ENCODE measurements around the gene RPP30.

Gene RPP30

DNA sequence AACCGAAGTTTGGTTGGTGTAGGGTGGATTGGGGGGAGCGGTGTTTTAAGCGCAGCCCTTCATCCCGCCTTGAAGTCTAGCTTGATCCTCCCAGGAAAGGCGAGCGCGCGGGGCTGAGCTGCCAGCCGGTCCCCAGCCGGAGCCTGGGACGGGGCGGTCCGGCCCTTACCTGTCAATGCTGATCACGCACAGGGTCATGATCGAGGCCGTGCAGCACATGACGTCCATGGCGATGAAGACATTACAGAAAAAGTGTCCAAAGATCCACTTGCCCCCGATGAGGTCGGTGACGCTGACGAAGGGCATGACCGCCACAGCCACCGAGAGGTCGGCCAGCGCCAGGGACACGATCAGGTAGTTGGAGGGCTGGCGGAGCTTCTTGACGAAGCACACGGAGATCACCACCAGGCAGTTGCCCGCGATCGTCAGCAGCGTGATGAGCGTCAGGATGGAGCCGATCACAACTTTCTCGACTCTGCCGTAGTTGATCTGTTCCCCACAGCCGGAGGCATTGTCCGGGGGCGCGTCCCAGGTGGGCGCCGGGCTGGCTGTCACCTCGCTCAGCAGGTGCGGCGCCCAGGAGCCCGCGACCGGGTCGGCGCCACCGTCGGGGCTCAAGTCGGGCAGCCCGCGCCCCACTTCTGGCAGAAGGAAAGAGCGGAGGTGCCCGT lies 14.7 kb upstream of the RPP30 start:
- peak overlapping the region; percentile 95 for H3K4me2 ChIP-seq (ENCODE audit: low read length, poor library complexity, severe bottlenecking)
- peak overlapping the region; percentile 37 for H3K9ac ChIP-seq (ENCODE audit: low read length)
- H3K4ac ChIP-seq (ENCODE audit: low read depth in 1 of 2, low read length in 2 of 2), result no peak overlapping the region
- H2AFZ ChIP-seq (ENCODE audit: low read depth, low read length), result peak overlapping the region; percentile 56
- no peaks in the 10 kb centered on the region for H3K36me3 ChIP-seq (ENCODE audit: control insufficient read depth in 1 of 2, insufficient read depth in 2 of 2, low read depth in 1 of 2, low read length in 2 of 2)
- no peak overlapping the region for H3K14ac ChIP-seq (ENCODE audit: low read length in 2 of 2)
- H3K27me3 ChIP-seq (ENCODE audit: control insufficient read depth in 1 of 2, insufficient read depth in 1 of 2, low read length in 2 of 2), result peaks cover 7 to 34% of the 10 kb centered on the region in 2 experiments
- H3K18ac ChIP-seq (ENCODE audit: low read depth in 1 of 2, low read length in 2 of 2), result no peak overlapping the region
- peak overlapping the region in 1 of 2 experiments; percentile 3 for H2BK12ac ChIP-seq (ENCODE audit: low read length in 2 of 2)
- H3K23ac ChIP-seq (ENCODE audit: low read length in 2 of 2), result peak overlapping the region in 1 of 2 experiments; percentile 73
- no peak overlapping the region for H2BK15ac ChIP-seq (ENCODE audit: low read depth, poor library complexity, severe bottlenecking)
- H2BK5ac ChIP-seq (ENCODE audit: low read depth, low read length, poor library complexity, severe bottlenecking), result no peak overlapping the region
- no peak overlapping the region for H4K8ac ChIP-seq (ENCODE audit: low read length)
- no peak overlapping the region for H2BK120ac ChIP-seq (ENCODE audit: low read depth, low read length)
- DNase-seq, result peak; percentile 16
- H3K4me1 ChIP-seq (ENCODE audit: control insufficient read depth, insufficient read depth, low read depth, low read length), result peaks cover 7% of the 10 kb centered on the region
- H3K27ac ChIP-seq (ENCODE audit: low read length, poor library complexity, severe bottlenecking), result no peak overlapping the region
- peak overlapping the region; percentile 71 to 82 for H3K4me3 ChIP-seq (ENCODE audit: insufficient read depth in 1 of 2, low read depth in 1 of 2, low read length in 2 of 2)
- 14% methylated on average over 49 of the region's 59 CpGs for WGBS
- H3K79me1 ChIP-seq (replicated peaks; ENCODE audit: low read length, poor library complexity, severe bottlenecking), result no peaks in the 10 kb centered on the region
- no peak overlapping the region for H4K91ac ChIP-seq (ENCODE audit: low read length)
- H3K9me3 ChIP-seq (ENCODE audit: control insufficient read depth, low read length), result peaks cover 13% of the 10 kb centered on the region
- H2AK5ac ChIP-seq (ENCODE audit: low read length, severe bottlenecking), result no peak overlapping the region

DNA sequence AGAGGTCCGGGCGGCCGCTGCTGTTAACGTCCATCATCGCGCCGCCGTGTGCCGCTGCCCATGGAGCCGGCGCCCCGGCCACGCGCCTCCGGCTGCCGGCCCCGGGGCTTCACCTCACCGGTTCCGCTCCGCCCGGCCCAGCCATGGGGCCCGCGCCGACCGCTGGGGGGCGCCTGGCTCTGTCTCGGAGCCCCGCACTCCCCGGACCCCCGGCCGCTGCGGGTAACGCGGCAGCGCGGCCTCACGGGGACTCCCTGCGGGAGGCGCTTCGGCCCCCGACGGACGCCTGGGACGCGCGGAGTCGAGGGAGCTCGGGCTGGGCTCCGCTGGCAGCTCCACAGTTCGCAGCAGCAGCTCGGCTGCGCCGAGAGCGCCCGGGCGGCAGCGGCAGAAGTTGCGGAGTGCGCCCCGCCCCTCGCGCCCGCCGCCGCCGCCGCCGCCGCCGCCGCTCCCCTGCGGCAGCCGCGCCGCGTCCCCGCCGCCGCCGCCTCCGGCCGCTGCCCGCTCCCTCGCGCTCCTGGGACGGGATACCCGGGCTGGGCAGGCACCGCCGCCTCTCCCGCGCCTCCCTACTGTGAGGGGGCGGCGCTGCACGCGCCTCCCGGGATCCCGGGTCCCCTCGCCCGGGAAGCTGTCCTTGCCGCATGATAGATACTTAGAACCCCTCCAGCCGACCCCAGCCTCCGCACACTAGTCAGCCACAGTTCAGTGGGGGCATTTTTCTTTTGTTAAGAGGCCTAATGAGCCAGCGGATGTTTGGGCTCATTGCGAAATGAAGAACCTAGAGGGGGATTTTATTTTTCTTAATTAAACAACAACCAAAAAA lies 13.9 kb upstream of the RPP30 start, which contains the start of gene HTR7:
TSS of gene HTR7 (minus strand) at position 405 of the 826 bp plus-strand sequence. CDS start at position 37, 368 bp downstream.
- peak within 1 kb of the TSS; percentile 56 to 71 for H3K4ac ChIP-seq (ENCODE audit: low read depth in 1 of 2, low read length in 2 of 2)

DNA sequence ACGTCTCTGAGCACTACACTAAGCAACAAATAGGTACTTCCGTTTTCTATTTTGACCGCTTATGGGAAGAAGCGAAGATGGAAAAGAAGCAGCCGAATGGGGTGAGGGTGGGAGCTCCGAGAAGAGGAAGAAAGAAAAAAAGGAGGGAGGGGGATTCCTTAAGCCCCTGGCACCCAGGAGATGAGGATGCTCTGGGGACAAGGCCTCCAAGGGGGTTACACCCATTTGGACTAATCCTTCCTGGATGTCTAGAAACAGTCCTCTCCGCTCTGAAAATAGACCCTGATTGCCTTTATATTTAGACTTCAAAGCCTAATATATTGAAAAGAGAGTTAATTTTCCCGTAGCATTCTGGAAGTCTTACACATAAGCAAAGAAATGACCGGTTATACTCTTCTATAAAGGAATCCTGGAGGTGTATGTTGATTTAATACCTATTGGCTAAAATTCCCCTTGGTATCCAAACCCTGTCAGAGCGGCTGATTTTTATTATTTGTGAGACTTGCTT lies 13.3 kb upstream of the RPP30 start:
- no peak overlapping the region for H3K14ac ChIP-seq (ENCODE audit: low read length in 2 of 2)
- WGBS, result 30% methylated on average over 5 of the region's 10 CpGs
- H2BK5ac ChIP-seq (ENCODE audit: low read depth, low read length, poor library complexity, severe bottlenecking), result no peak overlapping the region
- no peak overlapping the region for H2AK5ac ChIP-seq (ENCODE audit: low read length, severe bottlenecking)
- no peak overlapping the region for H2BK120ac ChIP-seq (ENCODE audit: low read depth, low read length)
- H3K23ac ChIP-seq (ENCODE audit: low read length in 2 of 2), result no peak overlapping the region
- no peak overlapping the region for H3K18ac ChIP-seq (ENCODE audit: low read depth in 1 of 2, low read length in 2 of 2)
- no peaks in the 10 kb centered on the region for H3K79me1 ChIP-seq (replicated peaks; ENCODE audit: low read length, poor library complexity, severe bottlenecking)
- peak overlapping the region; percentile 78 for H3K9ac ChIP-seq (ENCODE audit: low read length)
- no peaks in the 10 kb centered on the region for H3K36me3 ChIP-seq (ENCODE audit: control insufficient read depth in 1 of 2, insufficient read depth in 2 of 2, low read depth in 1 of 2, low read length in 2 of 2)
- no peak overlapping the region for H4K91ac ChIP-seq (ENCODE audit: low read length)
- DNase-seq, result no peak
- H3K4ac ChIP-seq (ENCODE audit: low read depth in 1 of 2, low read length in 2 of 2), result no peak overlapping the region
- H3K27me3 ChIP-seq (ENCODE audit: control insufficient read depth in 1 of 2, insufficient read depth in 1 of 2, low read length in 2 of 2), result peaks cover 7 to 34% of the 10 kb centered on the region in 2 experiments
- no peak overlapping the region for H3K27ac ChIP-seq (ENCODE audit: low read length, poor library complexity, severe bottlenecking)
- no peak overlapping the region for H2BK15ac ChIP-seq (ENCODE audit: low read depth, poor library complexity, severe bottlenecking)
- peaks cover under 1% of the 10 kb centered on the region for H3K9me3 ChIP-seq (ENCODE audit: control insufficient read depth, low read length)
- H3K4me2 ChIP-seq (ENCODE audit: low read length, poor library complexity, severe bottlenecking), result peak overlapping the region; percentile 75
- peak overlapping the region in 1 of 2 experiments; percentile 76 for H3K4me3 ChIP-seq (ENCODE audit: insufficient read depth in 1 of 2, low read depth in 1 of 2, low read length in 2 of 2)
- H2BK12ac ChIP-seq (ENCODE audit: low read length in 2 of 2), result no peak overlapping the region
- H3K4me1 ChIP-seq (ENCODE audit: control insufficient read depth, insufficient read depth, low read depth, low read length), result peaks cover 7% of the 10 kb centered on the region
- no peak overlapping the region for H2AFZ ChIP-seq (ENCODE audit: low read depth, low read length)
- H4K8ac ChIP-seq (ENCODE audit: low read length), result no peak overlapping the region

More for the DNA sequence above, 13.9 kb upstream of the RPP30 start, which contains the start of gene HTR7:
- Histone ChIP-seq H3K14ac (ENCODE audit: low read length in 2 of 2) (peak within 1 kb of the TSS in 1 of 2 experiments; percentile 39), H2AFZ (ENCODE audit: low read depth, low read length) (peak within 1 kb of the TSS; percentile 56), H3K4me2 (ENCODE audit: low read length, poor library complexity, severe bottlenecking) (peak within 1 kb of the TSS; percentile 95), H2BK12ac (ENCODE audit: low read length in 2 of 2) (peak within 1 kb of the TSS in 1 of 2 experiments; percentile 54), H3K79me1 (replicated peaks; ENCODE audit: low read length, poor library complexity, severe bottlenecking) (no peaks in the 10 kb centered on the region), H3K4me3 (ENCODE audit: insufficient read depth in 1 of 2, low read depth in 1 of 2, low read length in 2 of 2) (peak within 1 kb of the TSS; percentile 76 to 82), H3K4me1 (ENCODE audit: control insufficient read depth, insufficient read depth, low read depth, low read length) (peaks cover 7% of the 10 kb centered on the region), H2AK5ac (ENCODE audit: low read length, severe bottlenecking) (no peak within 1 kb of the TSS), H3K36me3 (ENCODE audit: control insufficient read depth in 1 of 2, insufficient read depth in 2 of 2, low read depth in 1 of 2, low read length in 2 of 2) (no peaks in the 10 kb centered on the region), H2BK120ac (ENCODE audit: low read depth, low read length) (peak within 1 kb of the TSS; percentile 84), H3K9ac (ENCODE audit: low read length) (peak within 1 kb of the TSS; percentile 78), H2BK15ac (ENCODE audit: low read depth, poor library complexity, severe bottlenecking) (peak within 1 kb of the TSS; percentile 77), H3K18ac (ENCODE audit: low read depth in 1 of 2, low read length in 2 of 2) (peak within 1 kb of the TSS; percentile 67 to 92), H4K91ac (ENCODE audit: low read length) (peak within 1 kb of the TSS; percentile 23), H3K9me3 (ENCODE audit: control insufficient read depth, low read length) (peaks cover 6% of the 10 kb centered on the region), H3K27ac (ENCODE audit: low read length, poor library complexity, severe bottlenecking) (no peak within 1 kb of the TSS), H3K27me3 (ENCODE audit: control insufficient read depth in 1 of 2, insufficient read depth in 1 of 2, low read length in 2 of 2) (peaks cover 7 to 34% of the 10 kb centered on the region in 2 experiments), H3K23ac (ENCODE audit: low read length in 2 of 2) (peak within 1 kb of the TSS in 1 of 2 experiments; percentile 73), H4K8ac (ENCODE audit: low read length) (peak within 1 kb of the TSS; percentile 66), H2BK5ac (ENCODE audit: low read depth, low read length, poor library complexity, severe bottlenecking) (no peak within 1 kb of the TSS)
- under 1% methylated on average over 77 of the region's 104 CpGs for WGBS
- DNase-seq, result peak; percentile 59

DNA sequence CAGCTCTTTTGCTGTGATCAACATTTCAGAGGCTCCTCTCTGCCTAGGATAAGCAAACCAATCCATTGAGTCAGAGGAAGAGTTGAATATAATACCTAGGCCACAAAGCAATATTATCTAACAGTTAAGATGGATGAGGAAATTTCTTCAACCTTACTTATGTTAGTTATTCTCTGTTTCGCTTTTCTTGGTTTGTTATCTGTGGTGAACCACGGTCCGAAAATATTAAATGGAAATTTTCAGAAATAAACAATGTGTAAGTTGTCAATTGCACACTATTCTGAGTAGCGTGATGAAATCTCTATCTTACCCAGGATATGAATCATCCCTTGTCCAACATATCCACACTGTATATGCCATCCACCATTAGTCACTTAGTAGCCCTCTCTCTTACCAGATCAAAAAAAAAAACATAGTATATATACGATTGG lies 12.4 kb upstream of the RPP30 start:
- Histone ChIP-seq H4K91ac (ENCODE audit: low read length) (no peak overlapping the region), H2AK5ac (ENCODE audit: low read length, severe bottlenecking) (no peak overlapping the region), H3K18ac (ENCODE audit: low read depth in 1 of 2, low read length in 2 of 2) (no peak overlapping the region), H2BK12ac (ENCODE audit: low read length in 2 of 2) (no peak overlapping the region), H3K9me3 (ENCODE audit: control insufficient read depth, low read length) (no peaks in the 10 kb centered on the region), H3K4me3 (ENCODE audit: insufficient read depth in 1 of 2, low read depth in 1 of 2, low read length in 2 of 2) (no peak overlapping the region), H2BK120ac (ENCODE audit: low read depth, low read length) (no peak overlapping the region), H2AFZ (ENCODE audit: low read depth, low read length) (no peak overlapping the region), H3K23ac (ENCODE audit: low read length in 2 of 2) (no peak overlapping the region), H3K79me1 (replicated peaks; ENCODE audit: low read length, poor library complexity, severe bottlenecking) (no peaks in the 10 kb centered on the region), H2BK15ac (ENCODE audit: low read depth, poor library complexity, severe bottlenecking) (no peak overlapping the region), H3K27ac (ENCODE audit: low read length, poor library complexity, severe bottlenecking) (peak overlapping the region; percentile 10), H2BK5ac (ENCODE audit: low read depth, low read length, poor library complexity, severe bottlenecking) (no peak overlapping the region), H4K8ac (ENCODE audit: low read length) (no peak overlapping the region), H3K36me3 (ENCODE audit: control insufficient read depth in 1 of 2, insufficient read depth in 2 of 2, low read depth in 1 of 2, low read length in 2 of 2) (no peaks in the 10 kb centered on the region), H3K9ac (ENCODE audit: low read length) (no peak overlapping the region), H3K27me3 (ENCODE audit: control insufficient read depth in 1 of 2, insufficient read depth in 1 of 2, low read length in 2 of 2) (peaks cover 8 to 28% of the 10 kb centered on the region in 2 experiments), H3K4me1 (ENCODE audit: control insufficient read depth, insufficient read depth, low read depth, low read length) (peaks cover 7% of the 10 kb centered on the region), H3K4ac (ENCODE audit: low read depth in 1 of 2, low read length in 2 of 2) (no peak overlapping the region), H3K14ac (ENCODE audit: low read length in 2 of 2) (no peak overlapping the region), H3K4me2 (ENCODE audit: low read length, poor library complexity, severe bottlenecking) (no peak overlapping the region)
- WGBS, result 29% methylated on average over 1 of the region's 5 CpGs
- peak; percentile 86 for DNase-seq

Measured in mesenchymal stem cell (in vitro differentiated cells and primary cell).